NK-92 treated with Interleukin-12 subunit alpha and Interleukin-12 subunit beta, amount 100 ng/mL, for 24 hours (cell line): ENCODE results near the gene TBC1D2.
"Not testable (repeated sequence)": the region's sequence is repeated elsewhere in the genome, so short reads cannot be mapped to it uniquely, and the experiment has no call there.

Experiments used
- DNase-seq: peaks from one replicate; lab custom pipeline; 2025; lab: John Stamatoyannopoulos, UW

The TBC1D2 gene

DNA sequence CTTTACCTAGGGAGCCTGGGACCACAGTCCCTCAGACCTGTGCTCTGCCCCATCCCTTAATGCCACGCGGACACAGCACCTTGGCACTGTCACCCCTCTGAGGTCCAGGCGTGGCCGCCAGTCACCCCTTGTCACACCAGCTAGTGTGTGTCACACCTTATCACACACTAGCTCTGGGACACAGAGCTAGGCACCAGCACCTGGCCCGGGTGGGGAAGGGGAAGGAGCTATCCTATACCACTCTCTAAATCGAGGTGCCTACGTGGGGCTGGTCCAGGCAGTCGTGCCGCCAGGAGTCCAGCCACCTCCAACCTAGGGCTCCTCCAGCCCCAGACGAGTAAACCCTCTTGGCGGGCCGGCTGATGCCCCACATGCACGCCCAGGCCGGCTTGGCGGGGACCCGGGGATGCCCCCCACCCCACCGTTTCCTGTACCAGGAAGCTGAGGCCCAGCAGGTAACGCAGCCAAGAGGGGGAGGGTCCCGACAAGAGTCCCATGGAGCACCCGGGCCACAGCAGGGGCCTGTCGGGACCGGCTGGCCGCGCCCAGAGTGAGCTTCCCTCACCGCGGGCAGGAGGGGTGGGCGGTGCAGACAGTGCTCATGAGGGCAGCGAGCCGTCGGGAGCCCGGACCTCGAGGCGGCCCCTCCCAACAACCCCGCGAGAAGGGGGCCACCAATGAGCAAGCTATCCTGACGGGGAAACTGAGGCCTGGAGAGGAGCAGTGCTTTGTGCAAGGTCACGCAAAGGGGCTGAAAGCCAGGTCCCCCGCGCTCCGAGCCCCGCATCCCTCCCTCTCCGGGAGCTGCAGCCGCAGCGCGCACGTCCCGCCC is 63.6 kb downstream of the TBC1D2 start:
- DNase-seq = no peak

DNA sequence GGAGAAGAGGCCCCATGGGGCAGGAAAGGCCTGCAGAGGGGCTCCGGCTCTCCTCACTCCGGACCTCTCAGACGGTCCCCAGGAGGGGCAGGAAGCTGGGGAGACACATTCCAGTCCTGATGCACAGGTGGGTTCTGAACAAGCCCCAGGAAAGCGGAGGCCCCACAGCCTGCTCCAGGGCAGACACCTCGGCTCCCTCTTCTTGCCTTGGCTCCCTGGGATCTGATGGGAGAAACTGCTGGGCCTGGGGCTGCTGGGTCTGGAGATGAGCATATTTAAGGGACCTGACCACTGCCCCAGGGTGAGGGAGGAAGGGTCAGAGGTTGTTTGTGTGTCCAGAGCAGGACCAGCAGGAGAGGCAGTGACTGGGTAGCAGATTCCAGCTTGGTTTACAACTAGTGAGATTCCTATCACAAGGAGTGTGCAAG is 64.3 kb downstream of the TBC1D2 start:
- no peak for DNase-seq

DNA sequence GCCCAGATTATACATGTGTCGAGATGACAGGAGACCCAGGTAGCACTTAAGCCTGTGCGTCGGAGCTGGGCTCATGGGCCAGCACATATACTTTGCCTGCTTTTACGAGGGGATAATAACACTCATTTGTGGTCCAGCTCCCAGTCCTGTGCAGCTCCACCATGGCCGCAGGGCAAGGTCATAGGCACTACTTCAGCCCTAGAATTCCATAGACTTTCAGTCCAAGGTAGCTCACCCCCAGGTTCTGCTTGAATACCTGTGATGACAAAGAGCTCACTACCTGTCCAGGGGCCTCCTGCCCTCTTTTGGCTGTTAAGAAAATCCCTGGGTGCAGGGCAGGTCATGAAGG is 64.7 kb downstream of the TBC1D2 start:
- DNase-seq = no peak

DNA sequence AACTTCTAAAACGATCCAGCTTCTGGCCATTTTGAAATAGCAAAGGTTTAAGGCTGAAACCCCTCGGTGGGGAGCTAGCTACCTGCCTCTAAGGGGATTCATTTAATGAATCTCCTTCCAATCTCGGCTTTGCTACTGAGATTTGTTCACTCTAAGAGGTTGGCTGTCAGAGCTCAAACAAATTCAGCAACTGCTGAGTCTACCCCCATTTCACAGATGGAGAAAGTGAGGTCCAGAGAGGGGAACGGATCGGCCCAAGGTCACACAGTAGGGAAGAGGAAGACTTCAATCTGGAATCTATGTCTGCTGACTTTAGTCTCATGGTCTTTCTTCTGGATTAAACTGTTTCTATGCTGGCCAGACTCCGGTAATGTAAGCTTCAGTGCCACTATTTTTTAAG is 66.0 kb downstream of the TBC1D2 start:
- DNase-seq = no peak

DNA sequence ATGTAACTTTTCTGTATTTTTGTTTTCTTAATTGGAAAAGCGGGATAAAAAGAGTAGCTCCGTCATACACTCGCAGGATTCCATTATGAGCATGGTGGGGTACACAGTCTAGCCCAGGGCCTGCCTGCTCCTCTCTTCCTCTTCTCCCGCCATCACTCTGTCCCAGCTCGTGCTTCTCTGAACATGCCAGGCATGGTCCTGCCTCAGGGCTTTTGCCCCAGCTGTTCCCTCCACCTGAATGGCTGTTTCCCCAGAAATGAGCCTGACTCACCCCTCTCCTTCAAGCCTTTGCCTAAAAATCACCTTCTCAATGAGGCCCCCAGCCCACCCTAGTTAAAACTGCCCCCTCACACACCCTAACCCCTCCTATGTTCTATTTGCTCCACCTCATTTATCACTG is 67.5 kb downstream of the TBC1D2 start:
- DNase-seq = no peak

GRCh38 chr9:98186236-98186635 is 69.2 kb downstream of the TBC1D2 start:
- DNase-seq = no peak

GRCh38 chr9:98185611-98186171 is 69.8 kb downstream of the TBC1D2 start:
- DNase-seq = no peak

DNA sequence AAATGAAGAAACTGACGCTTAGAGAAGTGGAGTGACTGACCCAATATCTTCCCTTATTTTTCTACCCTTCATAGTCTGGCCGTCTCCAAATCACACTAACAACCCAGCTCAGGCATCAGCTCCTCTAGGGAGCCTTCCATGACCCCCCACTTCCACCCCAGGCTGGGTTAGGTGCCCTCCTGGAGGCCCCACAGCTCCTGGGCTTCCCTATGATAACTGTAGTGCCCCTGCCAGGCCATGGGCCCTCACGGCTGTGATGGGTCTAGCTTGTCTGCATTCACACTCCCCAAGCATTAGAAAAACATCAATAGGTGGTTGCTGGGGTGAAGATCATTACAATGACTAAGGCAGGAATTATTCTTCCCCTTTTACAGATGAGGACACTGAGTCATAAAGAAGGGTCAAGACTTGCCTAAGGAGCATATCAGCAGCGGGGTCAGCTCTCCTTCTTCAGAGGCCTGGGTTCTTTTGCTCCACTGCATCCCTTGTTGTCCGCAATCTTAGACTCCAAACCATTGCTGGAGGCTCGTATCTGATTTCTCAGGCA is 70.4 kb downstream of the TBC1D2 start:
- no peak for DNase-seq

DNA sequence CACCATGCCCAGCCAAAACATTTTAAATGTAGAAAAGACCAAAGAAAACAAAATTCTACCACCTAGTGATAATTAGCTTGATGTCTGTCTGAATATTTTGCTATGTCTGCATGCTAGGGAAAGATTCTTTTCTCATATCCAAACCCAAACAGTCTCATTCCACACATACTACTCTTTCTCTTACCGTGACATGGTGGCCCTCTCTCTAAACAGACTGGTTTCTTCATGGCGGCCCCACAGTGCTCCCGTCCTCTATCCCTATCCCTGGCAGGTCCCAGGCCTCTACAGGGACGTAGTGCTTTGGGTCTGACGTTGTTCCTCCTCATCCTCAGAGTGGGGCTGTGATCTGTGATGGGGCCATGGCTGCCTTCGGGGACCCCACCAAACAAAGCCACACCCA is 71.1 kb downstream of the TBC1D2 start:
- no peak for DNase-seq

- no peak for DNase-seq
Observed at GRCh38 chr9:98182889-98183599, 72.4 kb downstream of the TBC1D2 start.

- DNase-seq = no peak
Observed at GRCh38 chr9:98182069-98182820, 73.2 kb downstream of the TBC1D2 start.

- DNase-seq = no peak
Observed at GRCh38 chr9:98181746-98182068, 73.7 kb downstream of the TBC1D2 start.

GRCh38 chr9:98180996-98181395 is 74.5 kb downstream of the TBC1D2 start:
- no peak for DNase-seq

GRCh38 chr9:98178874-98179850 is 76.3 kb downstream of the TBC1D2 start:
- no peak for DNase-seq

DNA sequence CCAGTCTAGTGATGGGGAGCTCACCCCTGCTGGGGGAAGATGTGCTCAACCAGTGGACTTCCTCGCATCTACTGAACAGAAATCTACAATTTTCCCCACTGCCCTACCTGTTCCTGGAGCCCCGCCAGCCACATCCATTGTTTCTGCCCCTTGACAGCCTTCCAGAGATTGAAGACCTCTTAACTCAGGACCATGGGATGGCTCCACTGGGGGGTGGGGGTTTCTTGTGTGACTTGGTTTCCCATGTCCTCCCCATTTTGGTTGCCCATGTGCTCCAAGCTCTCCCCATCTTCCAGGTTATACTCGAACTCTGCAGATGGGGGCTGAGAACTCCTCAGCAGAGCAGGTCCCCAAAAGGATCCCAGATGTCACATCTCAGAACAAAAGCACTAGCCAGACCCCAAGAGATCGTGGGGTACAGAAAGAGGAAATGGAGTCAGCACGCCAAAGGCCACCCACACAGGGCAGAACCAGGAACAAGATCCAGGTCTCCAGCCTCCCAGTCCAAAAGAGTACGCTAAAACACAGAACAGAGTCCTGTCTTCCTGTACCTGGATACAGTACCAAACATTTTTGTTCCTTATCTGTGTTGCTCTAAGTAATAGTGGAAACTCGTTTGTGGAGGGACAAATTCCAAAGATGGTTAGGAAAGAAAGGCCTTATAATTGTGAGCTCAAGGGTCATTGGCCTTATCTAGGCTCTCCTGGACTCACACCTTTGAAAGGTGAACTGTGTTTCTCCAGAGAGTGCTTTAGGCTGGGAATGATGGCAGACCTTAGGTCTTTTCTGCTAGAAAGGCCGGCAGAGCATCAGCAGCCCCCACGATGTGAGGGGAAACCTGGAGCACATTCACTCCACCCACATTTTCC is 78.8 kb downstream of the TBC1D2 start:
- no peak for DNase-seq

DNA sequence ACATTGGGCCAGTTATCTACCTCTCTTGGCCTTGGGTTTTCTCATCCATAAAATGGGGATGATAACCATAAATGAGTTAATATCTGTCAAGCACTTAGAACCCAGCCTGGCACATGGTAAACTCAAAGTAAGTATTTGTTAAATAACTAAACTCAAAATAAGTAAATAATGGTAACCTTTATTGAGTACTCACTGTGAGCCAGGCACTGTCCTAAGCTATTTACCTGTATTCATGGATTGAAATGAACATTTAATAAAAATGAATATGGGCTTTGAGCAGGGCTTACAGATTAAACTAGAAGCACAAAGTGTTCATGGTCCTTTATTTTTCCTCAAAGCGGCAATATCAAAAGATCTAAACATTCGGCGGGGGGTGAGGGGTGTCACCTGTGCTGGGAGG is 79.7 kb downstream of the TBC1D2 start:
- no peak for DNase-seq

- no peak for DNase-seq
Observed at GRCh38 chr9:98175028-98175569, 80.3 kb downstream of the TBC1D2 start.

- DNase-seq = not testable (repeated sequence)
Observed at GRCh38 chr9:98174502-98174918, 80.9 kb downstream of the TBC1D2 start.

- DNase-seq = no peak
Observed at GRCh38 chr9:98173181-98173580, 82.3 kb downstream of the TBC1D2 start.

GRCh38 chr9:98172604-98173003 is 82.8 kb downstream of the TBC1D2 start:
- DNase-seq = no peak
